Measurements from ENCODE around the gene CNPPD1. TPM values are rescaled to one million over a fixed set of nuclear protein-coding genes. Genes with fewer than 3 reads are reported as not detected.
A peak's percentile ranks its signal among the peaks of the same experiment; 100 is the strongest.

The CNPPD1 gene
- total RNA-seq, 3 donors from 2014 or later (not counting 1 experiment from before 2014, with no cell fraction given), result 64.4 to 72.4 (median 64.8) TPM

GRCh38 chr2:219182331-219183150 lies 5.8 kb upstream of the CNPPD1 start:
- 70% methylated on average over 7 of the region's 8 CpGs for WGBS (ENCODE audit: insufficient coverage)
- Mint-ChIP-seq H3K4me1 (peaks cover 22 to 42% of the 10 kb centered on the region in 2 donors), H3K27me3 (ENCODE audit: low read depth in 2 of 2) (no peaks in the 10 kb centered on the region), H3K36me3 (no peaks in the 10 kb centered on the region), H3K27ac (peak overlapping the region; percentile 47 to 70), H3K4me3 (no peak overlapping the region), H3K9me3 (no peaks in the 10 kb centered on the region)
- ATAC-seq, result no peak
- no peak overlapping the region for H3K27ac ChIP-seq (ENCODE audit: low read length)
- no peaks in the 10 kb centered on the region for H3K27me3 ChIP-seq (ENCODE audit: control insufficient read depth, insufficient read depth, low read length)
- TF ChIP-seq CTCF (IDR thresholded peaks at IDR 0.05), result no peak
- peaks cover 53% of the 10 kb centered on the region for H3K36me3 ChIP-seq (ENCODE audit: control insufficient read depth, insufficient read depth, low read length)
- H3K4me3 ChIP-seq (ENCODE audit: low read length), result no peak overlapping the region
- H3K9me3 ChIP-seq (ENCODE audit: control insufficient read depth, insufficient read depth, low read length), result no peaks in the 10 kb centered on the region
- H3K4me1 ChIP-seq (ENCODE audit: control insufficient read depth, insufficient read depth, low read length), result peaks cover 20% of the 10 kb centered on the region
- DNase-seq, result no peak
- intact Hi-C loops (cut with micrococcal nuclease), result no loop called here

GRCh38 chr2:219181531-219181930 lies 4.8 kb upstream of the CNPPD1 start:
- Histone ChIP-seq H3K4me1 (ENCODE audit: control insufficient read depth, insufficient read depth, low read length) (peaks cover 25% of the 10 kb centered on the region), H3K4me3 (ENCODE audit: low read length) (no peak overlapping the region), H3K9me3 (ENCODE audit: control insufficient read depth, insufficient read depth, low read length) (no peaks in the 10 kb centered on the region), H3K36me3 (ENCODE audit: control insufficient read depth, insufficient read depth, low read length) (peaks cover 53% of the 10 kb centered on the region), H3K27ac (ENCODE audit: low read length) (no peak overlapping the region), H3K27me3 (ENCODE audit: control insufficient read depth, insufficient read depth, low read length) (no peaks in the 10 kb centered on the region)
- ATAC-seq, result no peak
- H3K4me1 Mint-ChIP-seq, result peaks cover 29 to 49% of the 10 kb centered on the region in 2 donors
- DNase-seq, result no peak
- no peaks in the 10 kb centered on the region for H3K27me3 Mint-ChIP-seq (ENCODE audit: low read depth in 2 of 2)
- no peaks in the 10 kb centered on the region for H3K9me3 Mint-ChIP-seq
- H3K4me3 Mint-ChIP-seq, result no peak overlapping the region
- no peaks in the 10 kb centered on the region for H3K36me3 Mint-ChIP-seq
- 96% methylated on average over 6 of the region's 6 CpGs for WGBS (ENCODE audit: insufficient coverage)
- TF ChIP-seq CTCF (IDR thresholded peaks at IDR 0.05), result no peak
- H3K27ac Mint-ChIP-seq, result no peak overlapping the region
- intact Hi-C loops (cut with micrococcal nuclease), result no loop called here

GRCh38 chr2:219180961-219181360 lies 4.2 kb upstream of the CNPPD1 start:
- H3K4me3 ChIP-seq (ENCODE audit: low read length), result no peak overlapping the region
- 94% methylated on average over 5 of the region's 5 CpGs for WGBS (ENCODE audit: insufficient coverage)
- H3K27ac Mint-ChIP-seq, result no peak overlapping the region
- H3K27me3 ChIP-seq (ENCODE audit: control insufficient read depth, insufficient read depth, low read length), result no peaks in the 10 kb centered on the region
- peaks cover 28% of the 10 kb centered on the region for H3K4me1 ChIP-seq (ENCODE audit: control insufficient read depth, insufficient read depth, low read length)
- H3K36me3 Mint-ChIP-seq, result no peaks in the 10 kb centered on the region
- no peaks in the 10 kb centered on the region for H3K9me3 ChIP-seq (ENCODE audit: control insufficient read depth, insufficient read depth, low read length)
- H3K4me3 Mint-ChIP-seq, result no peak overlapping the region
- TF ChIP-seq CTCF (IDR thresholded peaks at IDR 0.05), result no peak
- H3K27ac ChIP-seq (ENCODE audit: low read length), result no peak overlapping the region
- intact Hi-C loops (cut with micrococcal nuclease), result no loop called here
- H3K27me3 Mint-ChIP-seq (ENCODE audit: low read depth in 2 of 2), result no peaks in the 10 kb centered on the region
- ATAC-seq, result no peak
- no peaks in the 10 kb centered on the region for H3K9me3 Mint-ChIP-seq
- peaks cover 53% of the 10 kb centered on the region for H3K36me3 ChIP-seq (ENCODE audit: control insufficient read depth, insufficient read depth, low read length)
- peaks cover 31 to 52% of the 10 kb centered on the region in 2 donors for H3K4me1 Mint-ChIP-seq
- DNase-seq, result no peak

Data from natural killer cell (primary cell).